Heart right ventricle (tissue), 16 donors: ENCODE data around the gene TRA2A. TPM values are rescaled to one million over a fixed set of nuclear protein-coding genes. Genes with fewer than 3 reads are reported as not detected.

Experiments used
- ATAC-seq, 8 donors: fragments of 200-7000 bp; cut with Tn5 transposase; one replicate each; pipeline ENCODE4 v1.9.1; 2020; ENCODE audit warnings: mild to moderate bottlenecking in 8 of 8, moderate library complexity in 8 of 8, moderate number of reproducible peaks in 1 of 8
- DNase-seq, 2 donors: peaks; one replicate each; pipeline ENCODE4 v3.0.0-alpha.2; 2020
- H3K27ac ChIP-seq, 10 donors: fragments of 200-600 bp; sonication (generic) in 2 of 10; one replicate each; pipeline versions ENCODE4 v1.5.0 to v1.8.0; 2020 to 2022; ENCODE audit warnings: mild to moderate bottlenecking in 3 of 10
- H3K27me3 ChIP-seq, 7 donors: fragments of 200-600 bp; one replicate each; pipeline ENCODE4 v1.8.0; 2021 to 2022; ENCODE audit warnings: mild to moderate bottlenecking in 2 of 7
- H3K36me3 ChIP-seq, 9 donors: fragments of 200-600 bp; sonication (generic) in 1 of 9; one replicate each; pipeline versions ENCODE4 v1.5.0 to v1.8.0; 2020 to 2022; ENCODE audit warnings: mild to moderate bottlenecking in 2 of 9
- H3K4me1 ChIP-seq, 9 donors: fragments of 200-600 bp; sonication (generic) in 1 of 9; one replicate each; pipeline versions ENCODE4 v1.5.0 to v1.8.0; 2020 to 2022; ENCODE audit warnings: mild to moderate bottlenecking in 4 of 9
- H3K4me3 ChIP-seq, 10 donors: fragments of 200-600 bp; sonication (generic) in 2 of 10; one replicate each; pipeline versions ENCODE4 v1.5.0 to v1.8.0; 2020 to 2022; ENCODE audit warnings: mild to moderate bottlenecking in 7 of 10, moderate library complexity in 2 of 10
- H3K9me3 ChIP-seq, 11 donors: fragments of 200-600 bp in 10 of 11; sonication (generic) in 2 of 11; one replicate each; pipeline versions ENCODE4 v1.5.0 to v1.8.0; 2013 to 2022; ENCODE audit warnings: mild to moderate bottlenecking in 2 of 11, control low read depth in 1 of 11, moderate library complexity in 1 of 11
- CTCF ChIP-seq, 9 donors: fragments of 200-600 bp; sonication (generic) in 2 of 9; IDR thresholded peaks; one replicate each; pipeline versions ENCODE4 v1.5.0 to v1.8.0; 2021 to 2022; ENCODE audit warnings: antibody characterized with exemption in 9 of 9, mild to moderate bottlenecking in 5 of 9, moderate library complexity in 1 of 9
- WGBS, 2 donors: extraction: QIAGEN DNeasy Blood & Tissue Kit; methylation state at CpG; one replicate each; pipeline ENCODE4 v1.1.7; 2013; ENCODE audit warnings: inconsistent platforms in 1 of 2; 5-methylcytosine and 5-hydroxymethylcytosine counted together
- intact Hi-C, 10 donors: fragments of 100-400 bp; cut with DNase I; formaldehyde crosslinking; loops; one replicate each; pipeline versions ENCODE4 v1.11.1 to v1.14.2; 2022
- polyA plus RNA-seq, 2 donors: library from polyadenylated mRNA; stranded (reverse); fragments of 200-250 nt; gene quantifications; one replicate each; pipeline ENCODE4 v1.2.3, GENCODE V29; 2013
- total RNA-seq, 10 donors: library from RNA; stranded (reverse); fragmentation: NEBNext Ultra II Directional in 3 of 10; extraction: Animal tissue kit (Norgen Biotek cat#: 25700) in 3 of 10; gene quantifications; one replicate each; pipeline versions ENCODE4 v1.2.1 to v1.2.4, GENCODE V29; 2021 to 2023
- donor health status: Arrhythmogenic right ventricular cardiomyopathy.
- donor health status: ischemic (EF 13 %, LVEDD 7.1; RV severe dilation, severe dysfunction).
- donor health status: healthy with polysubstance abuse.
- donor health status: DM: no; HTN: yes; CAD: no.
- donor health status: DM: no; HTN: no; CAD: no.
- donor health status: ischemic (EF 25% LVEDD 6.9; RV normal size, moderate dysfunction).
- donor health status: ischemic (EF 25% LVEDD 5.7; RV mildly dilated, moderate dysfunction).
- donor health status: healthy.
- donor health status: DM: yes; HTN: yes; CAD: no.
- donor health status: Ischemic cardiomyopathy.
- donor health status: ischemic (EF 35%, LVEDD 5.7; RV mildly dilated, moderate dysfunction).
- donor health status: nonischemic (EF 11% LVEDD 7.7; RV severe dilation, severe dysfunction).
- donor health status: DM: yes; HTN: yes; CAD: no.
- donor health status: PGD.
- donor health status: ischemic (EF 29% LVEDD 5.4; RV normal size, mild dysfunction).
- donor health status: nonischemic (EF 23%, LVEDD 6.1; RV moderate dilation, normal function).

Gene TRA2A
- total and polyA plus RNA-seq, 12 donors: 24.6 to 86.8 (median 31.2) TPM

- Histone ChIP-seq H3K9me3 (peaks cover 0 to 5% (median 0%) of the 10 kb centered on the region in 11 donors), H3K27me3 (no peaks in the 10 kb centered on the region), H3K4me1 (peaks cover 0 to 3% (median 0%) of the 10 kb centered on the region in 9 donors), H3K4me3 (no peak overlapping the region), H3K36me3 (no peaks in the 10 kb centered on the region), H3K27ac (no peak overlapping the region)
- peak in 8 of 9 donors; percentile 85 to 97 (median 94) for TF ChIP-seq CTCF (IDR thresholded peaks at IDR 0.05)
- intact Hi-C loops: loop anchor here in 6 of 10 donors (2.0 to 10.0 kb wide), 3 partner anchors 165 to 272 kb away; partner anchors contain the start of gene STK31 (in 5 of the 6)
- ATAC-seq: peak in 7 of 8 donors; percentile 58 to 91 (median 83)
- peak; percentile 37 to 76 for DNase-seq
- WGBS, 2 donors: 39 to 40% methylated on average over 13 of the region's 13 CpGs
These were observed 15.3 kb upstream of the TRA2A start for GRCh38 chr7:23546897-23547572.

GRCh38 chr7:23545493-23545892 is 13.7 kb upstream of the TRA2A start:
- no peak for DNase-seq

GRCh38 chr7:23544913-23545354 is 13.2 kb upstream of the TRA2A start:
- Histone ChIP-seq H3K27me3 (no peaks in the 10 kb centered on the region), H3K4me3 (no peak overlapping the region), H3K4me1 (peaks cover 0 to 3% (median 0%) of the 10 kb centered on the region in 9 donors), H3K9me3 (peaks cover 0 to 5% (median 0%) of the 10 kb centered on the region in 11 donors), H3K27ac (no peak overlapping the region), H3K36me3 (no peaks in the 10 kb centered on the region)
- peak in 2 of 8 donors; percentile 25 to 51 for ATAC-seq
- intact Hi-C loops: loop anchor here in 5 of 10 donors (5.0 to 10.0 kb wide), 2 partner anchors 167 to 270 kb away; partner anchors contain the start of gene STK31 (in 5 of the 5)
- TF ChIP-seq CTCF (IDR thresholded peaks at IDR 0.05): peak in 5 of 9 donors; percentile 10 to 38 (median 28)
- DNase-seq: no peak
- 21 to 27% methylated on average over 2 of the region's 2 CpGs for WGBS, 2 donors

More at GRCh38 chr7:23545493-23545892, 13.7 kb upstream of the TRA2A start:
- WGBS, 2 donors: 64 to 70% methylated on average over 1 of the region's 1 CpG
- ATAC-seq: no peak
- peaks cover 0 to 5% (median 0%) of the 10 kb centered on the region in 11 donors for H3K9me3 ChIP-seq
- H3K27ac ChIP-seq: no peak overlapping the region
- H3K36me3 ChIP-seq: no peaks in the 10 kb centered on the region
- peaks cover 0 to 3% (median 0%) of the 10 kb centered on the region in 9 donors for H3K4me1 ChIP-seq
- no peaks in the 10 kb centered on the region for H3K27me3 ChIP-seq
- H3K4me3 ChIP-seq: no peak overlapping the region
- intact Hi-C loops: loop anchor here in 5 of 10 donors (5.0 to 10.0 kb wide), 2 partner anchors 167 to 271 kb away; partner anchors contain the start of gene STK31 (in 5 of the 5)
- TF ChIP-seq CTCF (IDR thresholded peaks at IDR 0.05): no peak

- no peak for TF ChIP-seq CTCF (IDR thresholded peaks at IDR 0.05)
- H3K36me3 ChIP-seq: no peaks in the 10 kb centered on the region
- H3K4me3 ChIP-seq: no peak overlapping the region
- intact Hi-C loops: loop anchor here in 1 of 10 donors (10.0 kb wide), 1 partner anchor 268 kb away; no protein-coding TSS in a partner anchor
- WGBS, 2 donors: 97 to 100% methylated on average over 3 of the region's 3 CpGs
- DNase-seq (no peak), ATAC-seq (no peak)
- H3K9me3 ChIP-seq: peaks cover 0 to 5% (median 0%) of the 10 kb centered on the region in 11 donors
- H3K27me3 ChIP-seq: no peaks in the 10 kb centered on the region
- H3K4me1 ChIP-seq: peaks cover 0 to 7% (median 0%) of the 10 kb centered on the region in 9 donors
- H3K27ac ChIP-seq: no peak overlapping the region
These were observed 11.0 kb upstream of the TRA2A start for GRCh38 chr7:23542752-23543151.
